OCI-LY1 (cell line): ENCODE data around the gene WNK2.

Experiments
- CTCF ChIP-seq: fragments of 200-600 bp; sonication (generic), shearing (Covaris generic); IDR thresholded peaks from 2 replicates; pipeline ENCODE4 v1.5.1; 2017; ENCODE audit warnings: mild to moderate bottlenecking, antibody characterized with exemption, low read length, moderate library complexity, mixed read lengths
- EZH2 ChIP-seq: fragments of 200-600 bp; sonication (generic), shearing (Covaris generic); IDR thresholded peaks from 2 replicates; pipeline ENCODE4 v1.8.0; 2017; ENCODE audit warnings: borderline replicate concordance, mixed run types, mild to moderate bottlenecking, antibody characterized with exemption, low read length, moderate library complexity, mixed read lengths

- no peak for TF ChIP-seq CTCF
- no peak for TF ChIP-seq EZH2
These were observed 14.5 kb upstream of the WNK2 start for GRCh38 chr9:93169444-93169843.
